ENCODE measurements around the gene PLXNA4. TPM values are rescaled to one million over a fixed set of nuclear protein-coding genes. Genes with fewer than 3 reads are reported as not detected.

PLXNA4 gene
- polyA plus RNA-seq, 1 donor (not counting 4 experiments of a cell fraction or from before 2014, with no cell fraction given): 0.01 TPM

GRCh38 chr7:132489776-132490237 lies 86.5 kb downstream of the PLXNA4 start:
- Histone ChIP-seq H3K4me2 (ENCODE audit: control insufficient read depth, extremely low read depth, insufficient read depth, low read depth, low read length) (no peak overlapping the region), H2AFZ (ENCODE audit: control insufficient read depth, low read length) (no peak overlapping the region), H3K9ac (ENCODE audit: control insufficient read depth, extremely low read depth, insufficient read depth, low read length) (no peak overlapping the region), H3K4me3 (ENCODE audit: control insufficient read depth in 2 of 3, extremely low read depth in 1 of 3, insufficient read depth in 2 of 3, low read depth in 1 of 3, low read length in 3 of 3) (no peak overlapping the region), H3K27me3 (ENCODE audit: control insufficient read depth, extremely low read depth, insufficient read depth, low read length) (peaks cover 8% of the 10 kb centered on the region), H4K20me1 (ENCODE audit: control insufficient read depth, extremely low read depth, insufficient read depth, low read length) (no peaks in the 10 kb centered on the region), H3K4me1 (ENCODE audit: control insufficient read depth, extremely low read depth, insufficient read depth, low read length) (no peaks in the 10 kb centered on the region), H3K9me1 (ENCODE audit: control insufficient read depth, extremely low read depth, insufficient read depth, low read length) (no peaks in the 10 kb centered on the region), H3K9me3 (ENCODE audit: control insufficient read depth, low read depth, low read length) (no peaks in the 10 kb centered on the region), H3K36me3 (ENCODE audit: control insufficient read depth in 2 of 2, extremely low read depth in 1 of 2, insufficient read depth in 2 of 2, low read length in 2 of 2) (no peaks in the 10 kb centered on the region), H3K79me2 (ENCODE audit: control insufficient read depth, insufficient read depth, low read length) (no peaks in the 10 kb centered on the region), H3K27ac (ENCODE audit: control insufficient read depth, insufficient read depth, low read length) (no peak overlapping the region)
- DNase-seq (ENCODE audit: low read depth, low spot score) (no peak), FAIRE-seq (no peak)
- dilution Hi-C loops (cut with MboI; ENCODE audit: extremely low pct_ligation_motif_present, low sequenced_read_pairs): no loop called here
- TF ChIP-seq CTCF (optimal IDR thresholded peaks at IDR 0.05 in 1 of 3, IDR thresholded peaks at IDR 0.05 in 1 of 3, conservative IDR thresholded peaks at IDR 0.05 in 1 of 3; ENCODE audit: extremely low read depth in 1 of 3, insufficient read depth in 2 of 3, low read length in 3 of 3) (no peak), EZH2 (IDR thresholded peaks at IDR 0.05; ENCODE audit: low read length) (no peak)

DNA sequence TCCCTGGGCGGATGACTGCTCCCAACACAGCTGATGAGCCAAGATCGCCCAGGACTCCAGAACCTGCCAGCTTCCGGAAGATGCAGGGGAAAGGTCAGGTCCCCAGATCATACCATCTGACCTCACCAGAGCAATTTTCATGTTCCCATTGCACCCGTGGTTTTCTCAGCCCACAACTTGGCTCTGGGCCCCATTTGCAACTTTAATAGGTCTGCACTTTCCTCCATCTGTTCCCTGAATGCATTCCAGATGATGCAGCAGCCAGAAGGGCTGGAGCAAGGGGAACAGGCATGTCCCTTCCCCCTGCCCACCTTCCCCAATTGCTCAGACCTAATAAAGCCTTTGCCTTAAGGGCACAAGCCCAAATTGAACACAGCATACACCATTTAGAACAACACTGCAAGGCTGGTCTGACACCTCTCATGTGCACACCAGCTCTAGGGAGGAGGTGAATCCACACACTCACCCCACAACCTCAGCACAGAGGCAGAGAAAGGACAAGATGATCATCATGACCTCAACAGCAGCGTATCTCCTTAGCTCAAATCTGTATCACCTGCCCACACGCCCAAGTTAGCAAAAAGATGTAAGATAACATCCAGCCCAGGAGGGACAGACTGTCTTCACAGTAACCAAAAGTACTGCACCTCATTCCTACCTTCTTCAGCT lies 87.5 kb downstream of the PLXNA4 start:
- no peak for FAIRE-seq
- Histone ChIP-seq H3K9me3 (ENCODE audit: control insufficient read depth, low read depth, low read length) (no peaks in the 10 kb centered on the region), H3K9ac (ENCODE audit: control insufficient read depth, extremely low read depth, insufficient read depth, low read length) (no peak overlapping the region), H3K4me1 (ENCODE audit: control insufficient read depth, extremely low read depth, insufficient read depth, low read length) (no peaks in the 10 kb centered on the region), H2AFZ (ENCODE audit: control insufficient read depth, low read length) (no peak overlapping the region), H3K27me3 (ENCODE audit: control insufficient read depth, extremely low read depth, insufficient read depth, low read length) (peaks cover 11% of the 10 kb centered on the region), H3K4me2 (ENCODE audit: control insufficient read depth, extremely low read depth, insufficient read depth, low read depth, low read length) (no peak overlapping the region), H3K79me2 (ENCODE audit: control insufficient read depth, insufficient read depth, low read length) (no peaks in the 10 kb centered on the region), H3K9me1 (ENCODE audit: control insufficient read depth, extremely low read depth, insufficient read depth, low read length) (no peaks in the 10 kb centered on the region), H3K4me3 (ENCODE audit: control insufficient read depth in 2 of 3, extremely low read depth in 1 of 3, insufficient read depth in 2 of 3, low read depth in 1 of 3, low read length in 3 of 3) (no peak overlapping the region), H3K36me3 (ENCODE audit: control insufficient read depth in 2 of 2, extremely low read depth in 1 of 2, insufficient read depth in 2 of 2, low read length in 2 of 2) (no peaks in the 10 kb centered on the region), H3K27ac (ENCODE audit: control insufficient read depth, insufficient read depth, low read length) (no peak overlapping the region), H4K20me1 (ENCODE audit: control insufficient read depth, extremely low read depth, insufficient read depth, low read length) (no peaks in the 10 kb centered on the region)
- TF ChIP-seq EZH2 (IDR thresholded peaks at IDR 0.05; ENCODE audit: low read length) (no peak), CTCF (optimal IDR thresholded peaks at IDR 0.05 in 1 of 3, IDR thresholded peaks at IDR 0.05 in 1 of 3, conservative IDR thresholded peaks at IDR 0.05 in 1 of 3; ENCODE audit: extremely low read depth in 1 of 3, insufficient read depth in 2 of 3, low read length in 3 of 3) (no peak)
- dilution Hi-C loops (cut with MboI; ENCODE audit: extremely low pct_ligation_motif_present, low sequenced_read_pairs): no loop called here
- no peak for DNase-seq (ENCODE audit: low read depth, low spot score)

Measured in keratinocyte (primary cell).